ENCODE data around the gene KLHL1.

DNA sequence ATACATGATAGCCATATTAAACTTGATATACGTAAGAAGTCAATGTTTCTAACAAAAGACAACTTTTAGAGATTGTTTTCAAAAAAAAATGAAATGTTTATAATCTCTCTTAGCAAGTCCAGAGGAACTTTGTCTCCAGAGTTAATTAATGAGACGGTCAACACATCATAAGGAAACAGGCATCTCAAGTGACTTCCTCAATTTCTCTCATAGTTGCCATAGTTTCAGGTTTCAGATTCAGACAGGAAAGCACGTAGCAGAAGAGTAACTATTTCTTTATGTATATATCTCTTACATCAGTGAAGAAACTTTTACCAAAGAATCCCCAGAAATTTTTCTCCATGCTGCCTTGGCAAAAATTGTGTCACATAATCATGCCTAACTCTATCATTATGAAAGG, 160.2 kb downstream of the KLHL1 start:
- TF ChIP-seq, protein P1, sequence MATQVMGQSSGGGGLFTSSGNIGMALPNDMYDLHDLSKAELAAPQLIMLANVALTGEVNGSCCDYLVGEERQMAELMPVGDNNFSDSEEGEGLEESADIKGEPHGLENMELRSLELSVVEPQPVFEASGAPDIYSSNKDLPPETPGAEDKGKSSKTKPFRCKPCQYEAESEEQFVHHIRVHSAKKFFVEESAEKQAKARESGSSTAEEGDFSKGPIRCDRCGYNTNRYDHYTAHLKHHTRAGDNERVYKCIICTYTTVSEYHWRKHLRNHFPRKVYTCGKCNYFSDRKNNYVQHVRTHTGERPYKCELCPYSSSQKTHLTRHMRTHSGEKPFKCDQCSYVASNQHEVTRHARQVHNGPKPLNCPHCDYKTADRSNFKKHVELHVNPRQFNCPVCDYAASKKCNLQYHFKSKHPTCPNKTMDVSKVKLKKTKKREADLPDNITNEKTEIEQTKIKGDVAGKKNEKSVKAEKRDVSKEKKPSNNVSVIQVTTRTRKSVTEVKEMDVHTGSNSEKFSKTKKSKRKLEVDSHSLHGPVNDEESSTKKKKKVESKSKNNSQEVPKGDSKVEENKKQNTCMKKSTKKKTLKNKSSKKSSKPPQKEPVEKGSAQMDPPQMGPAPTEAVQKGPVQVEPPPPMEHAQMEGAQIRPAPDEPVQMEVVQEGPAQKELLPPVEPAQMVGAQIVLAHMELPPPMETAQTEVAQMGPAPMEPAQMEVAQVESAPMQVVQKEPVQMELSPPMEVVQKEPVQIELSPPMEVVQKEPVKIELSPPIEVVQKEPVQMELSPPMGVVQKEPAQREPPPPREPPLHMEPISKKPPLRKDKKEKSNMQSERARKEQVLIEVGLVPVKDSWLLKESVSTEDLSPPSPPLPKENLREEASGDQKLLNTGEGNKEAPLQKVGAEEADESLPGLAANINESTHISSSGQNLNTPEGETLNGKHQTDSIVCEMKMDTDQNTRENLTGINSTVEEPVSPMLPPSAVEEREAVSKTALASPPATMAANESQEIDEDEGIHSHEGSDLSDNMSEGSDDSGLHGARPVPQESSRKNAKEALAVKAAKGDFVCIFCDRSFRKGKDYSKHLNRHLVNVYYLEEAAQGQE (IDR thresholded peaks at IDR 0.05; ENCODE audit: insufficient replicate concordance, low read depth), result no peak
- TF ChIP-seq, protein P2, sequence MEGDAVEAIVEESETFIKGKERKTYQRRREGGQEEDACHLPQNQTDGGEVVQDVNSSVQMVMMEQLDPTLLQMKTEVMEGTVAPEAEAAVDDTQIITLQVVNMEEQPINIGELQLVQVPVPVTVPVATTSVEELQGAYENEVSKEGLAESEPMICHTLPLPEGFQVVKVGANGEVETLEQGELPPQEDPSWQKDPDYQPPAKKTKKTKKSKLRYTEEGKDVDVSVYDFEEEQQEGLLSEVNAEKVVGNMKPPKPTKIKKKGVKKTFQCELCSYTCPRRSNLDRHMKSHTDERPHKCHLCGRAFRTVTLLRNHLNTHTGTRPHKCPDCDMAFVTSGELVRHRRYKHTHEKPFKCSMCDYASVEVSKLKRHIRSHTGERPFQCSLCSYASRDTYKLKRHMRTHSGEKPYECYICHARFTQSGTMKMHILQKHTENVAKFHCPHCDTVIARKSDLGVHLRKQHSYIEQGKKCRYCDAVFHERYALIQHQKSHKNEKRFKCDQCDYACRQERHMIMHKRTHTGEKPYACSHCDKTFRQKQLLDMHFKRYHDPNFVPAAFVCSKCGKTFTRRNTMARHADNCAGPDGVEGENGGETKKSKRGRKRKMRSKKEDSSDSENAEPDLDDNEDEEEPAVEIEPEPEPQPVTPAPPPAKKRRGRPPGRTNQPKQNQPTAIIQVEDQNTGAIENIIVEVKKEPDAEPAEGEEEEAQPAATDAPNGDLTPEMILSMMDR (IDR thresholded peaks at IDR 0.05; ENCODE audit: insufficient read depth, low read length), result no peak
- no peak for TF ChIP-seq POLR2AphosphoS5 (IDR thresholded peaks at IDR 0.05; ENCODE audit: low read depth)
- TF ChIP-seq GABPA (IDR thresholded peaks at IDR 0.05; ENCODE audit: low read depth), result no peak
